IPS DF 4.7 (cell line): ENCODE results near the gene CCNF.

Experiments
- DNase-seq: peaks from one replicate; pipeline ENCODE4 v3.0.0-alpha.2; 2013; ENCODE audit warnings: low spot score; ENCODE audit errors: extremely low read depth

Gene CCNF

DNA sequence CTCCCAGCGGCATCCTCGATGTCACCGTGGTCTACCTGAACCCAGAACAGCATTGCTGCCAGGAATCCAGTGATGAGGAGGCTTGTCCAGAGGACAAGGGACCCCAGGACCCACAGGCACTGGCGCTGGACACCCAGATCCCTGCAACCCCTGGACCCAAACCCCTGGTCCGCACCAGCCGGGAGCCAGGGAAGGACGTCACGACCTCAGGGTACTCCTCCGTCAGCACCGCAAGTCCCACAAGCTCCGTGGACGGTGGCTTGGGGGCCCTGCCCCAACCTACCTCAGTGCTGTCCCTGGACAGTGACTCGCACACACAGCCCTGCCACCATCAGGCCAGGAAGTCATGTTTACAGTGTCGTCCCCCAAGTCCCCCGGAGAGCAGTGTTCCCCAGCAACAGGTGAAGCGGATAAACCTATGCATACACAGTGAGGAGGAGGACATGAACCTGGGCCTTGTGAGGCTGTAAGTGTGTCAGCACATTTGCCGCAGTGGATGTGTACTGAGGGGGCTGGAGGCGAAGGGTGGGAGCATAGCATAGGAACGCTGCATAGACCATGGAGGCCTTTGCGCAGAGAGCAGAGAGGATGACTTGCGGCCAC, 27.4 kb downstream of the CCNF start:
- no peak for DNase-seq

DNA sequence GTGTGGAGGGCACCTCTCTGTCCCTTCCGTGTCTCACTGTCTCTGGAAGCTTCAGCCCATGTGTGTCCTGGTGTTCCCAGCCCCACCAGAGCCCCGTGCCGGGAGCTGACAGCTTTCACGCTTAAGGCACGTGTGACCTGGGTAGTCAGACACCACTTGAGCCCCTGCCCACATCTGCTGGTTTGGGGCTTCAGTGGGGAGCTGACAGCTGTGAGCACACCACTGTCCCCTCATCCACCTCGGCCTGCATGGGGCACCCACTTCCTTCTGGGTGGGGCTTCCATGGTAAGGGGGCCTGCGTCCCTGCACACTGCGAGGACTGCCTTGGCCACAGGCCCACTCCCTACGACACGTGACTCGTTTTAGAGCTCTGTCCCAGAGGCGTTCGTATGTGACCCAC, 28.0 kb downstream of the CCNF start:
- DNase-seq, result no peak

DNA sequence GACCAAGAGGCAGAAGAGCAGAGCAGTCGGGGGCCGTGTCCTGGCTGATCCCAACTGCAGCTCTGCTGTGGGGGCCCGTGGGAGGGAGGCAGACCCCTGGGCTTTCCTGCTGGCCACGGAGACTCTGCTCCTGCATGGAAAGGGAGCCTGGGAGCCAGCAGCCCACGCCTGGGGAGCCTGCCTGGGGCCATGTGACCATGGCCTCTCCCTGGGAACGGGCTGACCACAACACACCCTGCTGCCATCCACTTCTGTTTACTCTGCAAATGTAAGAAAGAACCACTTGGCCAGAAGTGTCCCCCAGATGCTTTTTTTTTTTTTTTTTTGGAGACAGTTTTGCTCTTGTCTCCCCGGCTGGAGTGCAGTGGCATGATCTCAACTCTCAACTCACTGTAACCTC, 28.7 kb downstream of the CCNF start:
- no peak for DNase-seq

DNA sequence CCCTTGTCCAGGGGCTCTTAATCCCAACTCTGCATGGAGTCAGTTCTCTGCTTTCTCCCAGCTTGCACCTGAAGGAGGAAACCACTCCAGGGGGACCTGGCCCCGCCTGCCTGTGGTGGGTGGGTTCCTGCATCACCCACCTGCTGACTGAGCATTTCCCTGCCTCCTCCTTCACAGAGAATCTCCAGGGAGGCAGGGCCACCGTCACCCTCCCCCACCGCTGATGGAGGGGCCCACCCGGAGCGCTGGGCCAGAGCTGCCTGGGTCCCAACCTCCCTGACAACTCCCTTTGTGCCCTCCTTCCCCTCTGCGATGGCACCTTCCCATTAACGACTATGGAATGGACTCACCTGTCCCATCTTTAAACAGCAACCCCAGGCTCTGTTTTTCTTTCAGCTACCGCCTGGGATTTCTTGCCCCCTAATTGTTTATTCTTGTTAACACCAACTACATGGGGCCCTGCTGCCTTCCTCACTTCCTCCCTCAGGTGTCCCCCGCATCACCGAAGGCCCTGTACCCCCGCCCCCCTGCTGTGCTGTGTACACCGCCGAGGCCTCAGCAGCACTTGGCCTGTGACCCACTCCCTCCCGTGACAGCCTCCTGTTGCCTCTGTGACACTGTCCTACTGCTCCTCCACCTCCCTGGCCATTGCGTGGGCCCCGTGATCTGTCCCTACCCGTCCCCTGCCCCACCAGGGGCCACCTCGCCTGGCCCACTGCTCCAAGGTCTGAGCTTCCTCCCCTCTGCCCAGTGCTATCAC, 29.8 kb downstream of the CCNF start:
- DNase-seq, result no peak

DNA sequence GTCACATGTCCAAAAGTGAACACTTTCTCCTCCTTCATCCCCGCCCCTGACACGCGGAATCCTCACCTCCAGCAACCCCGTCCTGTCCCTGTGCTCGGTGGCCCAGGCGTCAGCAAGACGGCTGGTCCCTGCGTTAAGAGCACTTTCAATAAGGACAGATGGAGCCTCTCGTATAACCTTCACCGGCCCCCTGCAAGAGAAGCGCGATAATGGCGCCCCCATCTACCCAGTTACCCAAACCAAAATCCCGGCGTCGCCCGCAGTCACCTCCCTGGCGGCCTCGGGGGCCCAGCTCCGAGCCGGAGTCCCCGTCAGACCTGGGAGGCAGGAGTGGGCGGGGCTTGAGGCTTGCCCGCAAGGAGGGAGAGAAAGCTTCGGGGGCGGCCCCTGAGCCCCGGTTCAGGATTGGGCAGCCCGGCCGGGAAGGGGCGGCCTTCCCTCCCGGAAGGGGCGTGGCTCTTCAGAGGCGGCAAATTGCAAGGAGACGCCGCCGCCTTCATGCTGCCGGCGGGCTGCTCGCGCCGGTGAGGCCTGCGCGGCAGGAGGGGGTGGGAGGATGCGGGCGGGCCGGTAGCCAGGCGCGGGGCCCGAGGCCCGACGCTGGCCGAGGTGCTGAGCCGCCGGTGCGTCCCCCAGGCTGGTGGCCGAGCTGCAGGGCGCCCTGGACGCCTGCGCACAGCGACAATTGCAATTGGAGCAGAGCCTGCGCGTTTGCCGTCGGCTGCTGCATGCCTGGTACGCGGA, 30.6 kb downstream of the CCNF start, which contains the start of gene TEDC2:
TSS of gene TEDC2 (plus strand) at position 463 of the 744 bp plus-strand sequence. CDS start at position 499, 36 bp downstream.
- peak; percentile 68 for DNase-seq

DNA sequence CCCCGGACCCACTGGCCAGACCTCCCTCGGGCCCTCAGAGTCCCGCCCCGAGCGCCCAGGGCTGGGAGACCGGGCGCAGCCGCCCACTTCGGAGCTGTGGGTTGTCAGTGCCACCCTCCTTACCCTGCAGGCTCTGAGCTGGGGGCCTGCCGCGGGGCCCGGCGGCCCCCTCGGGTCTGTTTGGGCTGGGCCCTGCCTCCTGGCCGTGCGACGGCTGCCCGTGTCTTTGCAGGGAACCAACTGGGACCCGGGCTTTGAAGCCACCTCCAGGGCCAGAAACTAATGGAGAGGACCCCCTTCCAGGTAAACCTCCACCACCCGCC, 31.1 kb downstream of the CCNF start:
- no peak for DNase-seq

DNA sequence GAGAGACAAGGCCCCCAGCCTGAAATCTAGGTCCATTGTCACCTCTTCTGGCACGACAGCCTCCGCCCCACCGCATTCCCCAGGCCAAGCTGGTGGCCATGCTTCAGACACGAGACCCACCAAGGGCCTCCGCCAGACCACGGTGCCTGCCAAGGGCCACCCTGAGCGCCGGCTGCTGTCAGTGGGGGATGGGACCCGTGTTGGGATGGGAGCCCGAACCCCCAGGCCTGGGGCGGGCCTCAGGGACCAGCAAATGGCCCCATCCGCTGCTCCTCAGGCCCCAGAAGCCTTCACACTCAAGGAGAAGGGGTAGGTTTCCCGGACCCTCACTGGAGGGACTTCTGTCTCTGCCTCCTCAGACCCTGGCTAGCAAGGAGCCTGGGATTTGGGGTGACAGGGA, 31.7 kb downstream of the CCNF start:
- no peak for DNase-seq

DNA sequence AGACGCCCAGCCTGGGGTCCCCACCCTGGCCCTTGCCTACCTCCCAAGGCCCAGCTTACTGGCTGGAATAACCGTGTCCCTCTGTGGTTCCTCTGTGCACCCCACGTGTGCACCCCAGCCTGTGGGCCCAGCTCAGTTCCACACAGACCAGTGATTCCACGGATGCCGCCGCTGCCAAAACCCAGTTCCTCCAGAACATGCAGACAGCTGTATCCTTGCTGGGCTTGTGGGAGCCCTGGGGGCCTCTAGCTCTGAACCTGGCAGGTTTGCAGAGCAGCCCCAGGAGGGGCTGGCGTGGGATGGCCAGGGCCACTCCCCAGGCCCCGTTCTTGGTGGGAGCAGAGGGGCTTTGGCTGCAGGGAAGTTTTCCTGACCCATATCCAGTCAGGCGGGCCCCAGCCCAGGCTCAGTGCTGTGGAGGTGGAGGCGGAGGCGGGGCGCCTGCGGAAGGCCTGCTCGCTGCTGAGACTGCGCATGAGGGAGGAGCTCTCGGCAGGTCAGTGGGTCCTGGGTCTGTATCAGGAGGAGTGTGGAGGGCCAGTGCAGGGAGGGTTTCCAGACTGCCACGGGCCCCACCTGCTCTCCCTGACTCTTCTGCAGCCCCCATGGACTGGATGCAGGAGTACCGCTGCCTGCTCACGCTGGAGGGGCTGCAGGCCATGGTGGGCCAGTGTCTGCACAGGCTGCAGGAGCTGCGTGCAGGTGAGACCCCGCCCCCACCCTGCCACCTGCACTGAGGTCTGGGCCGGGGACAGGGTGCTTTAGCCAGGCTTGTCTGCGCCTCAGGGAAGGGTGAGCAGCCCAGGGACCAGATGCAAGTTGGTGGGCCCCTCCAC, 33.0 kb downstream of the CCNF start:
- no peak for DNase-seq

DNA sequence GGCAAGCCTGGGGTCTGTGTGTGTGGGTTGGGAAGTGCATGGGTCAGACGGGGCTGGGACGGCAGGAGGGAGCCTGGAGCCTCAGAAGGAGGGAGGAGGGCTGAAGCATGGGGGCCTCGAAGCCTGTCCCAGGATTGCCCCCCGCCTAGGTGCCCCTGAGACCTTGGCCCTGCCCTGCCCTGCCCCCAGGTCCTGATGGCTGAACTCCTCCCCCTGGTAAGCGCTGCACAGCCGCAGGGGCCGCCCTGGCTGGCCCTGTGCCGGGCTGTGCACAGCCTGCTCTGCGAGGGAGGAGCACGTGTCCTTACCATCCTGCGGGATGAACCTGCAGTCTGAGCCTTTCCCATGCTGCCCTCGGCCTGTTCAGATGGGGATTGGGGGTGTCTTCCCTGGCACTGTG, 35.1 kb downstream of the CCNF start:
- DNase-seq, result no peak

DNA sequence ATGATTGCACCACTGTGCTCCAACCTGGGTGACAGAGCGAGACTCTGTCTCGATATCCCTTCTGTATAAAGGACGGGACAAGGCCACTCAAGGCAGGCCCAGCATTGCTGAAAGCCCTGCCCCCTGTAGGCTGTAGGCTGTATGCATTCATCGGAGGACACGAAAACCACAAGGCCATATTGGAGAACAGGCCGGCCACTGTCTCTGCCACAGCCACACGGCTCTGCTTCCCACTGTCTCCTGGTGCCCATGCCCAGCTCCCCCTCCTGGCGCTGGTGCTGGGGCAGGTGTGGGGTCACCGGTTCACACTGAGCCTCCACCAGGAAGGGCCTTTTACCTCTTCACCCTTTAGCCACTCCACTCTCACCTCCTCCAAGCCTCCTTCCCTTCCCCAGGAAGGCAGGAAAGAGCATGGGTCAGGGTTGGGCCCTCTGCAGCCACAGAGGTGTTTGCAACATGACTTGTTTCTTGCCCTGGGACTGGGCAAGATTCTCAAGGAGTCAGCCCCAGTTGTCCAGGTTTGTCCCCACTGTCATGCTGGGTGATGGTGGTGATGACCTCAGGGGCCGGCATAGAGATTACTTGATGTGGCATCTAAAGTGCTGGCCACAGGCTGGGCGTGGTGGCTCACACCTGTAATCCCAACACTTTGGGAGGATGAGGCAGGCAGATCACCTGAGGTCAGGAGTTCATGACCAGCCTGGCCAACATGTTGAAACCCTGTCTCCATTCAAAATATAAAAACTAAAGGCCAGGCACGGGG, 36.6 kb downstream of the CCNF start:
- no peak for DNase-seq

DNA sequence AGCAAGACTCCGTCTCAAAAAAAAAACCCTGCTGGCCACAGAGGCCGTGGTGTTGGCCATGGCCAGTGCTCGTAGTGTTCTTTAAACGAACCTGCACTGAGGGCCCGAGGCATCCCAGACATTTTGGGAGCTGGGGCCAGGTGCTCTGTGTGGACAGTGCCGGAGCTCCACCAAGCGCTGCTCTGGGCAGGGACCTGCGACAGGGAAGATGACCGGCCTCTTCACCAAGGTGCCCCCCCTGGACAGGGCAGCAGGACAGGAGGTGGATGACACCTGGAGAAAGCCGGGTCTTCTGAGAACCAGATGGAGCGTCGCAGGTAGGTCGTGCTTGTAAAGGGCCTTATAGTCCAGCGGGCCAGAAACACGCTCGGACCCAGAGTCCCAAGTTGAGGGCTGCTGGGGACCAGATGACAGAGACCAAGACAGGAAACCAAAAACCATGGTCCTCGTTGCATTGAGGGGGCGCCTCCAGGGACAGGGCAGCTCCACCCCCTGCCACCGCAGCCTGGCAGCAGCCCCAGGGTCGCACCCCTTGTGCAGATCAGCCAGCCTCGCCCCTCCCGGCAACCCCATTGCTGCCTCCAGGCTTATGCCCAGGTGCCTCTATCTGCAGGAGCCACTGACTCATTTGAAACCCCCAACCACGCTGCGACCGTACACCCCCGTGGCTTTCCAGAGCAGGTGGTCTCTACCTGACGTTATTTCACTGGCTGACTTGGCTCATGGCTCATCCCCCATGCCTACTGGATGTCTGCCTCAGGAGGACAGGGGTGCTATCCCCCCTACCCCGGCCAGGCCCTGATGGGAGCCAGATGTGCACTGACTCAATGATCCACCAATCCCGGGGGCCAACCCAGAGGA, 37.6 kb downstream of the CCNF start:
- DNase-seq, result no peak

DNA sequence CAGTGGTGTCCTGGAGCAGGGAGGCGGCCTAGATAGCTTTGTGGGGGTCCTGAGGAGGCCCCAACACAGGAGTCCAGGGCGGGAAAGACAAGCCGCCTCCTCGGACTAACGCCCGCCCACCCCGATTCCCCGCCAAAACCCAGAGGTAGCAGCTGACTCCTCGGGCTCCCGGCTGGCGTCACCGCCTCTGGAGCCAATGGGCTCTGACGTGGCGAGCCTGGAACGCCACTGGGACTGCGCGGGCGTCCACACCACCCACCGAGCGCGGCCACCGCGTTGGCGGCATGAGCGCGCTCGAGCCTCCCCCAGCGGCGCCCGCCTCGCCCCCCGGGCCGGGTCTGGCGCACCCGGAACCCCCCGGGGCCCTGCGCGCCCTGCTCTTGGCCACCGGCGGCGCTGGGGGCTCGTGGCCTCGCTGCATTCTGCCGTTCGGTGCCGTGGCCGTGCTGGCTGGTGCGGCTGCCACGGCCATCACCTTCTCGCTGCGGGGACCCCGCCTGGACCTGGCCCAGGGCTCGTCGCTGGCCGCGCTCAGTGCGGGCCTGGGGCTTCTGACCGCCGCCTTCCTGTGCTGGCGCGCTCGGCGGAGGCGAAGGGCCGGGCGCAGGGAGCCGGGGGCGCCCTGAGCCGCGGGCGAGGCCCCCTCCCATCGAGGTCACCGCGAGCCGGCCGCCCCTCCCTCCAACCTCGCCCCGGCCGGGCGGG, 38.4 kb downstream of the CCNF start:
- no peak for DNase-seq

DNA sequence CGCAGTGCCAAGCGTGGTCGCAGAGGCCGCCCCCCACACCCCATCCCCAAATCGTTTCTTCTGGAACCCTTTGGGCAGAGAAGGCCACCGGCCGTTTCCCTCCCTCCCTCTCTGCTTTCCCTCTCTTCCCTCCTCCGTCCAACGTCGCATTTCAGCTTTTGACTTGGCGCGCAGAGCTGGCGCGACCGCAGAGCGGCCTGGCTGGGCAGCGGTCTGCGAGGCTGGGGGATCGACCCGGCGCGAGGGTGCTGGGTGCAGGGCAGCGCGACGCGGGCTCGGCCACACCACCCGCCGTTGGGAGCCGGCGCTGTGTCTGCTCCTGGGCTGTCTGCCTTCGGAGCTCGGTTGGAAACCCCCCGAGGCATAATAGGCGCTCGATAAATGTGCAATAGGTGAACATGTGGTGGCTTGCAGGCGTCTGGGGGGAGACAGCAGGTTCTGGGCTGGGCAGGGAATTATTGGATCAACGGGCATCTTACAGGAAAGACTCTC, 39.0 kb downstream of the CCNF start:
- no peak for DNase-seq

DNA sequence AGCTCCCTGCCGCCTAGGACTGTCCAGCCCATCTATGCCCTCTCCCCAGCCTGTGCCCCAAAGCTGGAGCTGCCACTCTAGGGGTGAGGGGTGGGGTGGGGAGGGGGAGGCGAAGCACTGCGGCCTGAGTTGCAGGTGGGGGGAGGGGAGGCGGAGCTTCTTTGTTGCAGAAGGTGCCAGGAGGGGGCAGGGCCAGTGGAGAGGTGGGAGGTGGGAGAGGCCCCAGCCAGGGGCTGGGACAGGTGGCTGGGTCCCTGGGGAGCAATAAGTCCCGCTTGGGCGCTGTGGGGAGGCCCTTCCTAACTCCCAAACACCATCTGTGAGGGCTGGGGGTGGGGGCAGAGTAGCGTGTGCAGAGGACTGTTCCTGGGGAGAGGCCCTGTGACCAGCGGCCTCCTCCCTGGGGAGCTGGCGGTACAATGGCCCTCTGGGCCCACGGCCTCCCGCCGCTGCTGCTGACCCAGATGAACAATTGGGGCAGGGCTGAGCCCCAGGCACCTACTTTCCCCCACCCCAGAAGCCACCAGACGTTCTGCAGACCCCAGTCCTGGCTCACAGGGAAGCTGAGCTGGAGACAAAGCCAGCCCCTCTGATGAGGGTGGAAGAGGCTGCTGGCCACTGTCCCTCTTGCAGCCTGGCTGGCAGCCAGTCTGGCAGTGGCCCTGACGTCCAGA, 39.6 kb downstream of the CCNF start:
- DNase-seq, result no peak

DNA sequence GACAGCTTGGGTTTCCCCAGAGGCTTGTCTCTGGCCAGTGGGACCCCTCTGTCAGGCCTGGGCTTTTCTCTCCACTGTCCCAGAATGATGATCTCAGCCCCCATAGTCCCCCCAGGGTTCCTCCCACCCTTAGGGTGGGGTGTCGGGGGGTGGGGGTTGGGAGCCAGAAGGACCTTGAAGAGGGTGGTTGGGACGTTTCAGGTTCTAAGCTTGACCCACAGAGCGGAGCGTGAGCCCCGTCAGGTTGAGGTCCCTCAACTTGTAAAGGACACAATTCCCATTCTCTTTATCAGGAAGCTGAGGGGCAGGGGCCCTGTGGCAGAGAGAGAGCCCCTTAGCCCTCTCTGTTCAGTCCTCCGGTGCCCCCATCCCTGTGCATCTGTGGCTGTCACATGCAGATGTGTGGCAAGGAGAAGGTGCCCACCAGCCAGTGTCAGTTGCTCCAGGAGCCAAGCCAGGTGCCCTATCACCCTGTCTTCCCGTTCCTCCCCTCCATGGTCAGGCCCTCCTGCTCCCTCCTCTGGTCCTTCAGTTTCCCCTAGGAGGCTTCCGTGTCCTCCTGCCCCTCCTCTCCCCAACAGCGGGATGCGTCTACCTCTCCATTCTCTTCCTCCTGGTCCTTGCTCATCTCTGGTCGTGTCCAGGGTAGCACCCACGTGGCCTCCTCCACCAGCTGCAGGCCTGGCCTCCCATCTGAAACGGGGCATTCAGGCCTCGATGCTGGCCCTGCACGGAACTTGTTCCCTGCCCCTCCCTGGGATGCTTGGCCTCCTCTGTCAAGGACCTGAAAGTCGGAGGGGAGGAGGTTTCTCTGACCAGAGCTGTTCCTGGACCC, 40.4 kb downstream of the CCNF start:
- DNase-seq, result no peak

DNA sequence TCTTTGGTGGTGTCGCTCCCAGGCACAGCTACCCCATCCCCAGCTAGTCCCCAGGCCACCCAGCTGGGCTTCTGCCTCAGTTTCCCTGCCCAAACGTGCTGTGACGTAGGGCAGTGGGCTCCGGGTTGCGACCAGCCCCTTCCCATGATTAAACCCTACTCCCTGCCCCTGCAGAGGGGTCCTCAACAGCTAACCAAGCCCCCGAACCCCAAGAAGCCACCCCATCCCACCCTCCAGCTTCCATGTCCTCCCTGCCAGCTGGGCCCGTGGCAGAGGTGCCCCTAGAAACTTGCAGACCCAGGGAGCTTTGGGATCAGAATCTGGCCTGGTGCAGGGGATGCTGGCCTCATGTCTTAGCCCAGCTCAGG, 41.0 kb downstream of the CCNF start:
- no peak for DNase-seq

DNA sequence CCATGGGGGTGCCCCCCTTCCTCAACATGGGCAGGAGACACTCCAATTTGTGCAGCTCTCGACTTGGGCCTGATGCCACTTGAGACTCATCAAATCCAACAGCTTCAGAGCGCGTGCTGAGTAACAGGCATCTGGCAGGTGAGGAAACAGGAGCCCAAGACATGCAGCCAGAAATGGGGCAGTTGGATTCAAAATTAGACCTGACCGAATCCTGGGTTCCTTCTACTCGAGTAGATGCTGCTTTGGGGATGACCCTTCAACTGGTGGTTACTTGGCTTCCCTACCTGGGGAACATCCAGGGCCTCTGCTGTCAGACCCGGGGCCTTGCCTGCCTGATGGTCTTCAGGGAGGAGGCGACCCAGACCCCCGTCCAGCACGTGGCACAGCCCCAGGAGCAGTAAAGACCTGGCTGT, 41.4 kb downstream of the CCNF start:
- no peak for DNase-seq
